ENCODE results near the gene GLO1. TPM values are rescaled to one million over a fixed set of nuclear protein-coding genes. Genes with fewer than 3 reads are reported as not detected.

The GLO1 gene
- total and polyA plus RNA-seq, 9 of the 15 experiments (the other 6 are each of a cell fraction or from before 2014, with no cell fraction given), result 155 to 331 (median 203) TPM

- no peaks in the 10 kb centered on the region for H4K20me1 ChIP-seq (replicated peaks; ENCODE audit: control insufficient read depth, insufficient read depth, low read length)
- POLR2A ChIA-PET, result interaction anchor here (0.7 to 1.0 kb wide), 2 partner anchors 12 to 16 kb away, joined by 3 read pairs; no protein-coding TSS in a partner anchor
- no peaks in the 10 kb centered on the region for H3K36me3 ChIP-seq (ENCODE audit: control insufficient read depth, insufficient read depth, low read length)
- H3K9me3 ChIP-seq (replicated peaks; ENCODE audit: control insufficient read depth, insufficient read depth, low read depth, low read length), result no peaks in the 10 kb centered on the region
- FAIRE-seq (no peak), DNase-seq (ENCODE audit: extremely low read depth in 1 of 4, low spot score in 3 of 4) (no peak), ATAC-seq (no peak)
- H3K79me2 ChIP-seq (ENCODE audit: control insufficient read depth, insufficient read depth, low read length), result no peaks in the 10 kb centered on the region
- in situ Hi-C loops (cut with MboI), result no loop called here
- no peak overlapping the region for H3K4me3 ChIP-seq
- CTCF ChIA-PET (ENCODE audit: low intra/inter-chr PET ratio), result no interaction called here
- no peak overlapping the region for H3K9ac ChIP-seq (ENCODE audit: insufficient read depth in 1 of 2, low read depth in 2 of 2, low read length in 2 of 2)
- TF ChIP-seq USF1 (CRISPR knock-in tag; IDR thresholded peaks at IDR 0.05), result no peak
- TF ChIP-seq TCF3 (CRISPR knock-in tag; IDR thresholded peaks at IDR 0.05), result no peak
- no peak for TF ChIP-seq RUNX1 (IDR thresholded peaks at IDR 0.05; ENCODE audit: low read depth)
- no peak for TF ChIP-seq RREB1 (CRISPR knock-in tag; IDR thresholded peaks at IDR 0.05)
- no peak for TF ChIP-seq ZNF77 (CRISPR knock-in tag; IDR thresholded peaks at IDR 0.05)
- TF ChIP-seq ID3 (CRISPR knock-in tag; IDR thresholded peaks at IDR 0.05), result no peak
- no peak for TF ChIP-seq ID3 (tag; IDR thresholded peaks at IDR 0.05)
- H3K27ac ChIP-seq (ENCODE audit: extremely low read depth, low read depth, low read length), result no peak overlapping the region
- intact Hi-C loops (cut with micrococcal nuclease), result no loop called here
- WGBS (ENCODE audit: insufficient coverage, low coverage, missing lambda C conversion rate), result 27% methylated on average over 1 of the region's 1 CpG
- H3K9me1 ChIP-seq (ENCODE audit: control insufficient read depth, insufficient read depth, low read length), result no peaks in the 10 kb centered on the region
- H3K27me3 ChIP-seq (ENCODE audit: control insufficient read depth in 2 of 2, insufficient read depth in 2 of 2, low read length in 2 of 2), result no peaks in the 10 kb centered on the region
- H3K4me1 ChIP-seq (replicated peaks in 1 of 2; ENCODE audit: control insufficient read depth in 2 of 2, insufficient read depth in 2 of 2, low read length in 2 of 2), result no peaks in the 10 kb centered on the region
- no peak overlapping the region for H2AFZ ChIP-seq (ENCODE audit: low read depth, low read length)
- BruUV-seq (replicated peaks), result no TSS peak
- no peak overlapping the region for H3K4me2 ChIP-seq (ENCODE audit: insufficient read depth, low read length)
These were observed 48.1 kb upstream of the GLO1 start for GRCh38 chr6:38750968-38751615.
